Measurements from ENCODE around the gene SLC27A5.
"Not testable (repeated sequence)": the region's sequence is repeated elsewhere in the genome, so short reads cannot be mapped to it uniquely, and the experiment has no call there.

SLC27A5 gene

DNA sequence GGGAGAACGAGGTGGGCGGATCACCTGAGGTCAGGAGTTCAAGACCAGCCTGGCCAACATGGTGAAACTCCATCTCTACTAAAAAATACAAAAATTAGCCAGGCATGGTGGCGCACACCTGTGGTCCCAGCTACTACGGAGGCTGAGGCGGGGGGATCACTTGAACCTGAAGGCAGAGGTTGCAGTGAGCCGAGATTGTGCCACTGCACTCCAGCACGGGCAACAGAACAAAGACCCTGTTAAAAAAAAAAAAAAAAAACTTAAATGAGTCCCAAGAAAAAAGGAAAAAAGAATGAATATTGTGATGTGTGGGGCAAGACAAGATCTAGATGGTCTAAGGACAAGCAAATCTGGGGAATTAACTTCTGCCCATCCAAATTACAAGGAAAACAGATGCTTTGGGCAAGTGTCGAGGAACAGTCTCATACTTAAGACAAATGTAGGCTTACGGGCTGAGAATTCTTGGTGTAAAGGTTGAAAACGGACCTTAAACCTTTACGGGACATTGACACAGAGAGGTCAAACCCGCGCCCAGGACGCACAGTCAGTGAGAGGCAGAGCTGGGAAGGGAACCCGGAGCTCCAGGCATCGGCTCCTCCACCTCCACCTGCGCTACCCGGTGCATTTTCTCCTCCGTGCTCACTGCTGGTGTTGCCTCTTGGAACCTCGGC lies 45.6 kb downstream of the SLC27A5 start:
- DNase-seq, result no peak

- no peak for DNase-seq
These were observed 51.8 kb downstream of the SLC27A5 start for GRCh38 chr19:58460039-58460438.

DNA sequence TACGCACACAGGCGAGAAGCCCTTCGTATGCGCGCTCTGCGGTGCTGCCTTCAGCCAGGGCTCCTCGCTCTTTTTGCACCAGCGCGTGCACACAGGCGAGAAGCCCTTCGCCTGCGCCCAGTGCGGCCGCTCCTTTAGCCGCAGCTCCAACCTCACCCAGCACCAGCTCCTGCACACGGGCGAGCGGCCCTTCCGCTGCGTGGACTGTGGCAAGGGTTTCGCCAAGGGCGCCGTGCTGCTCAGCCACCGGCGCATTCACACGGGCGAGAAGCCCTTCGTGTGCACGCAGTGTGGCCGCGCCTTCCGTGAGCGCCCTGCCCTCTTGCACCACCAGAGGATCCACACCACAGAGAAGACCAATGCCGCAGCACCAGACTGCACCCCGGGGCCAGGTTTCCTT lies 55.7 kb downstream of the SLC27A5 start:
- no peak for DNase-seq

- DNase-seq, result no peak
These were observed 56.5 kb downstream of the SLC27A5 start for GRCh38 chr19:58455306-58455705.

GRCh38 chr19:58453743-58454142 lies 58.0 kb downstream of the SLC27A5 start:
- DNase-seq, result no peak

GRCh38 chr19:58451358-58452101 lies 60.3 kb downstream of the SLC27A5 start, which contains the start of gene ZNF324B:
ZNF324B (plus strand) TSS chr19:58451622; CDS start chr19:58453702, 2,080 bp downstream.
- DNase-seq, result peak; percentile 97

DNA sequence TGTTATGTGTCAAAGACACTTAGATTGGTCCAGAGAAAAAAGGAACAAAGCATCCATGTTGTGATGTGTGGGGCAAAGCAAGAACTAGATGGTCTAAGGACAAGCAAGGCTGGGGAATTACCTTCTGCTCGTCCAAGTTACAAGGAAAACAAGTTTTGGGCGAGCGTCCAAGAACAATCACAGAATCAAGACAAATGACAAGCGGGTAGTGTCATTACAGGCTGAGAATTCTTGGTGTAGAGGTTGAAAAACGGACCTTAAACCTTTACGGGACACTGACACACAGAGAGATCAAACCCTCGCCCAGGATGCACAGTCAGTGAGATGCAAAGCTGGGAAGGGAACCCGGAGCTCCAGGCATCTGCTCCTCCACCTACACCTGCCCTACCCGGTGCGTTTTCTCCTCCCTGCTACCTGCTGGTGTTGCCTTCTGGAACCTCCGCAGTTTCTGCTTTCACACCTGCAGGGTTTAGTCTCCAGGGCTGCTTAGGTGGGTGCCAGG lies 60.9 kb downstream of the SLC27A5 start:
- DNase-seq, result no peak

DNA sequence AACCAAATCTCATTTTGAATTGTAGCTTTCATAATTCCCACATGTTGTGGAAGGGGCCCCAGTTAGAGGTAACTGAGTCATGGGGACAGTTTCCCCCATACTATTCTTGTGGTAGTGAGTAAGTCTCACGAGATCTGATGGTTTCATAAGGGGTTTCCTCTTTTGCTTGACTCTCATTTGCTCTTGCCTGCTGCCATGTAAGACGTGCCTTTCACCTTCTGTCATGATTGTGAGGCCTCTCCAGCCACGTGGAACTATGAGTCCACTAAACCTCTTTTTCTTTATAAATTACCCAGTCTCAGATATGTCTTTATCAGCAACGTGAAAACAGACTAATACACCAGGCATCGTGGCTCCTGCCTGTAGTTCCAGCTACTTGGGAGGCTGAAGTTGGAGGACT lies 61.8 kb downstream of the SLC27A5 start:
- DNase-seq, result not testable (repeated sequence)

- not testable (repeated sequence) for DNase-seq
These were observed 62.9 kb downstream of the SLC27A5 start for GRCh38 chr19:58448860-58449259.
